Measurements from ENCODE around the gene STXBP1. TPM values are rescaled to one million over a fixed set of nuclear protein-coding genes. Genes with fewer than 3 reads are reported as not detected.

STXBP1 gene
- total and polyA plus RNA-seq, 9 of the 15 experiments (the other 6 are each of a cell fraction or from before 2014, with no cell fraction given): 4.6 to 35.1 (median 9.7) TPM

GRCh38 chr9:127698985-127699670 is 87.1 kb downstream of the STXBP1 start (continued):
- TF ChIP-seq ATF1 (CRISPR knock-in tag; IDR thresholded peaks at IDR 0.05) (no peak), ATF1 (tag; IDR thresholded peaks at IDR 0.05) (peak; percentile 90), NBN (IDR thresholded peaks at IDR 0.05; ENCODE audit: low read depth) (no peak; the same call in none of the 2 replicates), HMG20A (CRISPR knock-in tag; conservative IDR thresholded peaks at IDR 0.05) (no peak), ZNF695 (CRISPR knock-in tag; IDR thresholded peaks at IDR 0.05) (no peak), XRCC5 (IDR thresholded peaks at IDR 0.05; ENCODE audit: low read depth, low read length) (no peak), ZNF133 (CRISPR knock-in tag; IDR thresholded peaks at IDR 0.05) (no peak), FOXK1 (CRISPR knock-in tag; IDR thresholded peaks at IDR 0.05; ENCODE audit: borderline replicate concordance) (no peak), ELF2 (CRISPR knock-in tag; IDR thresholded peaks at IDR 0.05) (peak; percentile 75), NFYB (IDR thresholded peaks at IDR 0.05; ENCODE audit: extremely low read depth, insufficient read length) (peak; percentile 75), KDM2B (CRISPR knock-in tag; IDR thresholded peaks at IDR 0.05) (no peak), TCF3 (CRISPR knock-in tag; IDR thresholded peaks at IDR 0.05) (no peak), E2F4 (CRISPR knock-in tag; IDR thresholded peaks at IDR 0.05; ENCODE audit: low read depth) (no peak), ELF1 (tag; IDR thresholded peaks at IDR 0.05) (peak; percentile 89), ZNF384 (IDR thresholded peaks at IDR 0.05; ENCODE audit: low read depth, low read length) (no peak), PURB (CRISPR knock-in tag; IDR thresholded peaks at IDR 0.05; ENCODE audit: low read depth) (no peak), ZZZ3 (IDR thresholded peaks at IDR 0.05) (no peak), ZNF280A (IDR thresholded peaks at IDR 0.05; ENCODE audit: low read depth, partially characterized antibody) (no peak), ZNF639 (CRISPR knock-in tag; conservative IDR thresholded peaks at IDR 0.05 in 1 of 2, IDR thresholded peaks at IDR 0.05 in 1 of 2) (peak in 1 of 2 experiments; percentile 90; a peak in 2 of 4 replicates), HES1 (IDR thresholded peaks at IDR 0.05; ENCODE audit: low read depth) (peak; percentile 33; the same call in 1 of the 2 replicates), SRSF3 (IDR thresholded peaks at IDR 0.05; ENCODE audit: insufficient read depth, low read length) (no peak), KHSRP (IDR thresholded peaks at IDR 0.05) (no peak), MECOM (CRISPR knock-in tag; IDR thresholded peaks at IDR 0.05) (peak; percentile 50; the same call in 1 of the 2 replicates), L3MBTL2 (IDR thresholded peaks at IDR 0.05) (peak; percentile 100)

Measured in K562 (cell line).